ENCODE data around the gene VIM. TPM values are rescaled to one million over a fixed set of nuclear protein-coding genes. Genes with fewer than 3 reads are reported as not detected.

VIM gene
- total and polyA plus RNA-seq, 2 donors (not counting 1 experiment from before 2014, with no cell fraction given): 343 to 375 TPM

DNA sequence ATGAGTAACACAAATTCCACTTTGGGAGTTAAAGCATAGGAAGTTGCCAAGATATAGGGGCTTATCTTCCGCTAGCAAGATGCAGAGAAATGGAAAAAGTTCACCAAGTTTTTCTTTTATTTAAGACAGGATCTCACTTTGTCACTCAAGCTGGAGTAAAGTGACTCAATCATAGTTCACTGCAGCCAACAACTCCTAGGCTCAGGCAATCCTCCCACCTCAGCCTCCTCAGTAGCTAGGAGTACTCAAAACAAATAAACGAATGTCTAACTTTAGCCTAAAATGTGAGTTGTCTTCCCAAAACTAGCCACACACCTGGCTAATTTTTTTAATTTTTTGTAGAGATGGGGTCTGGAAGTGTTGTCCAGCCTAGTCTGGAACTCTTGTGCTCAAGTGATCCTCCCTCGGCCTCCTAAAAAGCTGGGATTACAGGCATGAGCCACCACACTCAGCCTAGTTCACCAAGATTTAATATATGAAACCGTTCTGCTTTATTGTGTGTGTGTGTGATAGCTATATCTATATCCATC is 9.9 kb downstream of the VIM start:
- H3K79me2 ChIP-seq (ENCODE audit: control insufficient read depth, insufficient read depth, low read length): no peaks in the 10 kb centered on the region
- POLR2A ChIA-PET: interaction anchor here (0.6 to 1.1 kb wide), 2 partner anchors 8 to 101 kb away, joined by 3 to 6 read pairs; no protein-coding TSS in a partner anchor
- peaks cover 38% of the 10 kb centered on the region for H4K20me1 ChIP-seq (ENCODE audit: control insufficient read depth, insufficient read depth, low read length, poor library complexity, severe bottlenecking)
- DNase-seq: no peak
- CTCF ChIA-PET: interaction anchor here (1.2 to 1.6 kb wide), 2 partner anchors 22 to 37 kb away, joined by 3 read pairs; partner anchors contain the start of gene TRDMT1
- ATAC-seq (ENCODE audit: low read depth): no peak
- H3K4me3 ChIP-seq (ENCODE audit: control extremely low read depth in 1 of 5, extremely low read depth in 1 of 5, insufficient read depth in 1 of 5, low read depth in 2 of 5, low read length in 4 of 5): no peak overlapping the region
- no peaks in the 10 kb centered on the region for H3K9me3 Mint-ChIP-seq (ENCODE audit: insufficient read depth)
- 100% methylated on average over 1 of the region's 4 CpGs for WGBS (ENCODE audit: insufficient coverage)
- H3K9me3 ChIP-seq (ENCODE audit: control extremely low read depth in 1 of 3, control insufficient read depth in 2 of 3, insufficient read depth in 1 of 3, low read length in 2 of 3): no peaks in the 10 kb centered on the region
- no peak for TF ChIP-seq EZH2 (IDR thresholded peaks at IDR 0.05; ENCODE audit: borderline replicate concordance, insufficient read depth, low read depth, low read length, poor library complexity, severe bottlenecking)
- TF ChIP-seq, protein P1, sequence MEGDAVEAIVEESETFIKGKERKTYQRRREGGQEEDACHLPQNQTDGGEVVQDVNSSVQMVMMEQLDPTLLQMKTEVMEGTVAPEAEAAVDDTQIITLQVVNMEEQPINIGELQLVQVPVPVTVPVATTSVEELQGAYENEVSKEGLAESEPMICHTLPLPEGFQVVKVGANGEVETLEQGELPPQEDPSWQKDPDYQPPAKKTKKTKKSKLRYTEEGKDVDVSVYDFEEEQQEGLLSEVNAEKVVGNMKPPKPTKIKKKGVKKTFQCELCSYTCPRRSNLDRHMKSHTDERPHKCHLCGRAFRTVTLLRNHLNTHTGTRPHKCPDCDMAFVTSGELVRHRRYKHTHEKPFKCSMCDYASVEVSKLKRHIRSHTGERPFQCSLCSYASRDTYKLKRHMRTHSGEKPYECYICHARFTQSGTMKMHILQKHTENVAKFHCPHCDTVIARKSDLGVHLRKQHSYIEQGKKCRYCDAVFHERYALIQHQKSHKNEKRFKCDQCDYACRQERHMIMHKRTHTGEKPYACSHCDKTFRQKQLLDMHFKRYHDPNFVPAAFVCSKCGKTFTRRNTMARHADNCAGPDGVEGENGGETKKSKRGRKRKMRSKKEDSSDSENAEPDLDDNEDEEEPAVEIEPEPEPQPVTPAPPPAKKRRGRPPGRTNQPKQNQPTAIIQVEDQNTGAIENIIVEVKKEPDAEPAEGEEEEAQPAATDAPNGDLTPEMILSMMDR (IDR thresholded peaks at IDR 0.05): no peak
- H3K27me3 Mint-ChIP-seq: no peaks in the 10 kb centered on the region
- peaks cover 28 to 53% of the 10 kb centered on the region in 2 experiments for H3K36me3 ChIP-seq (replicated peaks in 1 of 2; ENCODE audit: control extremely low read depth in 1 of 2, control insufficient read depth in 1 of 2, extremely low read depth in 1 of 2, insufficient read depth in 2 of 2, low read length in 1 of 2)
- intact Hi-C loops (cut with micrococcal nuclease): loop anchor here (10.0 kb wide), 3 partner anchors 53 to 803 kb away; partner anchors contain the start of gene PTER
- no peak overlapping the region for H3K27ac ChIP-seq (ENCODE audit: low read length in 2 of 2)
- no peak overlapping the region for H3K4me2 ChIP-seq (replicated peaks; ENCODE audit: low read depth, low read length, poor library complexity, severe bottlenecking)
- H3K4me1 ChIP-seq (ENCODE audit: control insufficient read depth in 2 of 2, insufficient read depth in 2 of 2, low read length in 2 of 2): no peaks in the 10 kb centered on the region
- no peak overlapping the region for H3K9ac ChIP-seq (ENCODE audit: low read length)
- H3K4me1 Mint-ChIP-seq: peaks cover 2% of the 10 kb centered on the region
- H3K27ac Mint-ChIP-seq: no peak overlapping the region
- no peaks in the 10 kb centered on the region for H3K27me3 ChIP-seq (replicated peaks in 1 of 4; ENCODE audit: control extremely low read depth in 1 of 4, control insufficient read depth in 3 of 4, insufficient read depth in 4 of 4, low read length in 3 of 4)
- no peak overlapping the region for H3K4me3 Mint-ChIP-seq
- no peak overlapping the region for H2AFZ ChIP-seq (ENCODE audit: insufficient read depth, low read depth, low read length, poor library complexity, severe bottlenecking)
